Type B pancreatic cell (in vitro differentiated cells): ENCODE measurements around the gene POLR1G. TPM values are rescaled to one million over a fixed set of nuclear protein-coding genes. Genes with fewer than 3 reads are reported as not detected.
A peak's percentile ranks its signal among the peaks of the same experiment; 100 is the strongest.

Experiments
- DNase-seq: peaks from one replicate; pipeline ENCODE4 v3.0.0; 2021; ENCODE audit warnings: mixed read lengths; ENCODE audit not compliant: unreplicated experiment; ENCODE audit errors: extremely low spot score
- H3K27ac Mint-ChIP-seq: 2 replicates; pipeline ENCODE4 v1.8.0; 2021; ENCODE audit warnings: mild to moderate bottlenecking, mixed read lengths
- H3K27me3 Mint-ChIP-seq: 2 replicates; pipeline ENCODE4 v1.8.0; 2021; ENCODE audit warnings: mixed read lengths
- H3K36me3 Mint-ChIP-seq: 2 replicates; pipeline ENCODE4 v1.8.0; 2021; ENCODE audit warnings: mixed read lengths
- H3K4me1 Mint-ChIP-seq: one replicate; pipeline ENCODE4 v1.8.0; 2021; ENCODE audit warnings: mixed read lengths; ENCODE audit not compliant: unreplicated experiment
- H3K4me3 Mint-ChIP-seq: 2 replicates; pipeline ENCODE4 v1.8.0; 2021; ENCODE audit warnings: mild to moderate bottlenecking, mixed read lengths
- H3K9me3 Mint-ChIP-seq: 2 replicates; pipeline ENCODE4 v1.8.0; 2021; ENCODE audit warnings: mixed read lengths
- CTCF ChIP-seq: fragments of 200-600 bp; sonication (generic); conservative IDR thresholded peaks from 2 replicates; pipeline ENCODE4 v1.5.0; 2021; ENCODE audit warnings: antibody characterized with exemption, mild to moderate bottlenecking
- total RNA-seq: library from RNA; stranded (reverse); gene quantifications from 2 replicates; pipeline ENCODE4 v1.2.1, GENCODE V29; 2021; ENCODE audit warnings: low replicate concordance

The POLR1G gene
- total RNA-seq, 1 donor from 2014 or later, result 9.5 TPM

DNA sequence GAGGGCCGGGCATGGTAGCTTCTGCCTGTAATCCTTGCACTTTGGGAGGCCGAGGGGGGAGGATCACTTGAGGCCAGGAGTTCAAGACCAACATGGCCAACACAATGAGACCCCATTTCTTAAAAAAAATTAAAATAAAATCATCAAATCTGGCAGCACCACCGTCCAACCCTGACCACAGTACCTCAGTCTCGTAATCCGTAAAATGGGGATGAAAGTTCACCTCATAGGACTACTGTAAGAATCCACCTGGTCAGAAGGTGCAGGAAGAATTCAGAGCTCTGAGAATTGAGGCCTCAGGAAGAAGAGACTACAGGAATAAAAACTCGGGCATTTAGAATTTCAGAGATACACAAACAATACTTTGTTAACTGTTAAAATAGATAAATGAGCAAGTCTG, 4.6 kb upstream of the POLR1G start:
- no peak overlapping the region for H3K4me3 Mint-ChIP-seq
- H3K9me3 Mint-ChIP-seq, result no peaks in the 10 kb centered on the region
- no peak for DNase-seq
- peaks cover 55% of the 10 kb centered on the region for H3K27me3 Mint-ChIP-seq
- TF ChIP-seq CTCF, result no peak
- H3K27ac Mint-ChIP-seq, result peak overlapping the region; percentile 76
- no peaks in the 10 kb centered on the region for H3K36me3 Mint-ChIP-seq
- H3K4me1 Mint-ChIP-seq, result peaks cover 30% of the 10 kb centered on the region

GRCh38 chr19:45402298-45403061, 4.0 kb upstream of the POLR1G start:
- H3K4me1 Mint-ChIP-seq, result peaks cover 35% of the 10 kb centered on the region
- no peaks in the 10 kb centered on the region for H3K36me3 Mint-ChIP-seq
- no peak for DNase-seq
- H3K27ac Mint-ChIP-seq, result peak overlapping the region; percentile 98
- peak; percentile 79 for TF ChIP-seq CTCF
- H3K9me3 Mint-ChIP-seq, result no peaks in the 10 kb centered on the region
- peaks cover 50% of the 10 kb centered on the region for H3K27me3 Mint-ChIP-seq
- H3K4me3 Mint-ChIP-seq, result peak overlapping the region; percentile 96

DNA sequence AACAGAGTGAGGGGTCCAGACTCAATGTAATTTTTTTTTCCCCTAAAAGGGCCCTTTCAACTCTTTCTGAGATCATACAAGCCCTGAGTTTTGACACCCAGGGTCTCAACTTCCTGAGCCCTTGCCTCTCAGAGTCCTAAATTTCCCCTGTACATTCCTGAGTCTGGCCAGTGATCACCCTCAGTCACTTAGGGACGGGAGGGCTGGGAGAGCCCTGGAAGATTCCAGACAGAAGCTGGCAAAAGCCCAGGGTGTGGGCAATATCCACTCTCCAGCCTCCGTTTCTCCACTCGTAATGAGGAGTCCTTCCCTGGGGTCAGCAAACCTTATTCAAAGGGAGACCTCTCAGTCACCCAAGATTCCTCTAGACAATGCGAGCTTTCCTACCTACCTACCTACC, 3.2 kb upstream of the POLR1G start:
- Mint-ChIP-seq H3K9me3 (no peaks in the 10 kb centered on the region), H3K27me3 (peaks cover 45% of the 10 kb centered on the region), H3K27ac (peak overlapping the region; percentile 98), H3K4me1 (peaks cover 37% of the 10 kb centered on the region), H3K36me3 (no peaks in the 10 kb centered on the region), H3K4me3 (peak overlapping the region; percentile 96)
- DNase-seq, result no peak
- no peak for TF ChIP-seq CTCF

GRCh38 chr19:45403781-45404556, 2.5 kb upstream of the POLR1G start:
- Mint-ChIP-seq H3K27ac (peak overlapping the region; percentile 98), H3K4me3 (peak overlapping the region; percentile 96), H3K9me3 (no peaks in the 10 kb centered on the region), H3K27me3 (peaks cover 40% of the 10 kb centered on the region), H3K4me1 (peaks cover 34% of the 10 kb centered on the region), H3K36me3 (peaks cover 3% of the 10 kb centered on the region)
- TF ChIP-seq CTCF, result peak; percentile 59
- no peak for DNase-seq

GRCh38 chr19:45404557-45405434, 1.6 kb upstream of the POLR1G start, which contains the start of gene PPP1R13L:
Gene PPP1R13L, minus strand, starts transcription at chr19:45405069. Its CDS starts 6,751 bp downstream, at chr19:45398318.
- DNase-seq, result no peak
- Mint-ChIP-seq H3K4me1 (peaks cover 37% of the 10 kb centered on the region), H3K9me3 (no peaks in the 10 kb centered on the region), H3K4me3 (peak within 1 kb of the TSS; percentile 96), H3K27ac (peak within 1 kb of the TSS; percentile 98), H3K36me3 (peaks cover 3% of the 10 kb centered on the region), H3K27me3 (peaks cover 40% of the 10 kb centered on the region)
- no peak for TF ChIP-seq CTCF
